HG02885 (cell line): ENCODE results near the gene FAM234A.

Source experiments
- ATAC-seq: cut with Tn5 transposase; IDR thresholded peaks from one replicate; pipeline ENCODE4 v1.9.1; 2021; ENCODE audit warnings: mild to moderate bottlenecking; ENCODE audit not compliant: unreplicated experiment, poor library complexity

The FAM234A gene

DNA sequence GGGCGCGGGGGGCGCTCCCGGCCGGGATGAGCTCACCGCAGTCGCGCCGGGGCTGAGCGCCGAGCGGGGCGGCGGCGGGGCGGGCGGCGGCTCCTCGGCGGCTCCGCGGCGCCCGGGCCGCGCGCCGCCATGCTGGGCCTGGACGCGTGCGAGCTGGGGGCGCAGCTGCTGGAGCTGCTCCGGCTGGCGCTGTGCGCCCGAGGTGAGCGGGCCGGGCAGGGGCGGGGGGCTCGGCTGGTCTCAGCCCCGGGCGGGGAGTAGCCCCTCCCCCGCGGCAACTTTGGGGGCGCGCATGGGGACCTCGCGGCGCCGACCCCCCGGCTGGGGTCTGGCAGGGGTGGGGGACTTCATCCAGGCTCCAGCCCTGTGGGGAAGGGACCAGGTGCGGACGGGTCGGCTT, 45.9 kb downstream of the FAM234A start, which contains the start of gene ARHGDIG:
Gene ARHGDIG, plus strand, starts transcription at position 40 of the 400 bp plus-strand sequence. Its CDS starts 90 bp downstream, at position 130.
- ATAC-seq, result no peak

DNA sequence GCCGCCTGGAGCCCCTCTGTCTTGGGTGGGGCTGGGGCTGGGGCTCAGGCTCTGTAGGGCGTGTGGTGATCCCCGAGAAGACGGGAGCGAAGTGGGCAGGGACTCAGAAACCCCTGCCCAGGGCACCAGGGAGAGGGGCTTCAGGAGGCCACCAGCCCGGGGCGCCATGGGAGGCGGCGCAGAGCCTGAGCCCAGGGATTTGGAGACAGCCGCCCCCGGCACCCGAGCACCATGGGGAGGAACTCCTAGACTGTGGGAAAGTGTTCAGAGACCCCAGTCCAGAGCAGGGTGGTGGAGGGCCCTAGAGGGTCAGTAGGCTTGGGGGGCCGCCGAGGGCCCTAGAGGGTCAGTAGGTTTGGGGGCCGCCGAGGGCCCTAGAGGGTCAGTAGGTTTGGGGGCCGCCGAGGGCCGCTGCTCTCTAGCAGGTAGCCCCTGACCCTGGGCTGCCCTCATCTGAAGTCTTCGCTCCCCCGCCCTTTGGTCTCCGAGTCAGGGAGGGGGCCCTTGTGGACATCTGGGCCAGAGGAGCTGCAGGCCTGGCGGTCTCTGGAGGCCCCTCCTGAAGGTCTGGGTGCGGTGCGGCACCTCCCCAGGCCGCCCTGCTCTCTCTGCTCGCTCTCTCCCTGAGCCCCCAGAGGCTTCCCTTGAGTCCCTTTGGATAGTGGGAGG, 46.5 kb downstream of the FAM234A start:
- no peak for ATAC-seq

DNA sequence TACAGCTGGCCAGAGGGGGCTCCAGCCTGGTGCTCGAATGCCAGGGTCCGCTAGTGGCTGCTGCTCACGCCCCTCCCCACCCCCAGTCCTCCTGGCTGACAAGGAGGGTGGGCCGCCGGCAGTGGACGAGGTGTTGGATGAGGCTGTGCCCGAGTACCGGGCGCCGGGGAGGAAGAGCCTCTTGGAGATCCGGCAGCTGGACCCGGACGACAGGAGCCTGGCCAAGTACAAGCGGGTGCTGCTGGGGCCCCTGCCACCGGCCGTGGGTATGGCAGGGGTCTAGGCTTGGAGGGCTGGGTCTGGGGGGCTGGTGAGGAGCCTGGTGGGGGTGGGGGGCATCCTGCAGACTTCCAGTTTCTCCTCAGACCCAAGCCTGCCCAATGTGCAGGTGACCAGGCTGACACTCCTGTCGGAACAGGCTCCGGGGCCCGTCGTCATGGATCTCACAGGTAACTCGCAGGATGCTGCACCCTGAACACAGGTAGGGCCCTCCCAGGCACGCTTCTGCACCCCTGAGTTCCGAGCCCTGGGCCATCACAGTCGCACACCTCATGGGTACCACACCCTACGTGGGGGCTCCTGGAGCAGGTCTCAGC, 47.1 kb downstream of the FAM234A start:
- ATAC-seq, result no peak

DNA sequence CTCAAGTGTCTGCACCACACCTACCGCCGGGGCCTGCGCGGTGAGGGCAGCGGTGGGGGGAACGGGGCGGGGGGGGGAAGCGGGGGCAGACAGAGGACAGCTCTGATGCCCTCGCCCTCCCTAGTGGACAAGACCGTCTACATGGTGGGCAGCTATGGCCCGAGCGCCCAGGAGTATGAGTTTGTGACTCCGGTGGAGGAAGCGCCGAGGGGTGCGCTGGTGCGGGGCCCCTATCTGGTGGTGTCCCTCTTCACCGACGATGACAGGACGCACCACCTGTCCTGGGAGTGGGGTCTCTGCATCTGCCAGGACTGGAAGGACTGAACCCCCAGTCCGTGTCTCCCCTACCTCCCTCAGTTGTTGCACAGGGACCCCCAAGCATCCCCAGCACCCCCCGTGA, 47.9 kb downstream of the FAM234A start:
- no peak for ATAC-seq

DNA sequence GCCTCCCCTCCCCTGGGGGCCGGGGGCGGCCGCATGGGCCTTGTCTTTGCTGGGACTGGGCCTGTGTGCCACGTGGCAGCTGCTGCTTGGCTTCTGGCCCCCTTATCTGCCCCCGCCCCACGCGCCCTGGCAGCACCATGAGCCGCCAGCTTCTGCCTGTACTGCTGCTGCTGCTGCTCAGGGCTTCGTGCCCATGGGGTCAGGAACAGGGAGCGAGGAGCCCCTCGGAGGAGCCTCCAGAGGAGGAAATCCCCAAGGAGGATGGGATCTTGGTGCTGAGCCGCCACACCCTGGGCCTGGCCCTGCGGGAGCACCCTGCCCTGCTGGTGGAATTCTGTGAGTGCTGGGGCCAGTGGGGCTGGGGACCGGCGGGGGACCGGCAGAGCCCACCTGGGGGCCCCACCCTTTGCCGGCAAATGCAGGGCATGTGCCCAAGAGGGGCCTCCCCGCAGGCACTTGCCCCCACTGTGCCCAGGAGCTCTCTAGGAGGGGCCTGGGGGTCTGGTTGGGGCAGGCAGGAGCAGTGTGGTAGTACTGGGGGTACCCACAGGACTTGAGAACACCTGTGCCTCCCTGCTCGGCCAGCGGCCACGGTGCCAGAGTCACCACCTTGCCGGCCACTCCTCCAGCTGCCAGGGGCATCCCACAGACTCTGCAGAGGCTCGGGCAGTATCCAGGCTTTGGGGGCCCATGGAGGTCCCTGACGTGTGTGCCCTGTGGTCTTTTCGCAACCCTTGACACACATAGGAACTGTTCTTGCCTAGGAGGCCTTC, 48.6 kb downstream of the FAM234A start, which contains the start of gene PDIA2:
Gene PDIA2, plus strand, starts transcription at position 132 of the 773 bp plus-strand sequence. Its CDS starts 6 bp downstream, at position 138.
- no peak for ATAC-seq

DNA sequence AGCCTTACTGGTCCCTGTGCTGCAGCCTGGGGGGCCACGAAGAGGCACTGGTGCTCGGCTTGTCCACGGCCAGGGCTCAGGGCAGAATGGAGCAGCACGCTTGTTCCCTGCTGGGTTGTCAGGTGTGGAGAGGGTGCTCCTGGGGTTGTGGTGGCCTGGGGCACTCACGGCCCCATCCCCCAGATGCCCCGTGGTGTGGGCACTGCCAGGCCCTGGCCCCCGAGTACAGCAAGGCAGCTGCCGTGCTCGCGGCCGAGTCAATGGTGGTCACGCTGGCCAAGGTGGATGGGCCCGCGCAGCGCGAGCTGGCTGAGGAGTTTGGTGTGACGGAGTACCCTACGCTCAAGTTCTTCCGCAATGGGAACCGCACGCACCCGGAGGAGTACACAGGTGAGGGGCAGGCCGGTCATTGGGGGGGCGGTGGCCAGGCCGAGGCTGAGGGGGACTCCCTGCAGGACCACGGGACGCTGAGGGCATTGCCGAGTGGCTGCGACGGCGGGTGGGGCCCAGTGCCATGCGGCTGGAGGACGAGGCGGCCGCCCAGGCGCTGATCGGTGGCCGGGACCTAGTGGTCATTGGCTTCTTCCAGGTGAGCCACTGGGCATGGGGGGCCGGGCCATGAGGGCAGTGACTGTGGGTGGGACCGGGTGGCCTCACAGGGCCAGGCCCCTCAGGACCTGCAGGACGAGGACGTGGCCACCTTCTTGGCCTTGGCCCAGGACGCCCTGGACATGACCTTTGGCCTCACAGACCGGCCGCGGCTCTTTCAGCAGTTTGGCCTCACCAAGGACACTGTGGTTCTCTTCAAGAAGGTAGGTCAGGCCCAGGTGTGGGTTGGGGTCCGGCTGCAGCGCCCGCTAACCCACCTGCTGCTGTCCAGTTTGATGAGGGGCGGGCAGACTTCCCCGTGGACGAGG, 49.8 kb downstream of the FAM234A start:
- no peak for ATAC-seq

DNA sequence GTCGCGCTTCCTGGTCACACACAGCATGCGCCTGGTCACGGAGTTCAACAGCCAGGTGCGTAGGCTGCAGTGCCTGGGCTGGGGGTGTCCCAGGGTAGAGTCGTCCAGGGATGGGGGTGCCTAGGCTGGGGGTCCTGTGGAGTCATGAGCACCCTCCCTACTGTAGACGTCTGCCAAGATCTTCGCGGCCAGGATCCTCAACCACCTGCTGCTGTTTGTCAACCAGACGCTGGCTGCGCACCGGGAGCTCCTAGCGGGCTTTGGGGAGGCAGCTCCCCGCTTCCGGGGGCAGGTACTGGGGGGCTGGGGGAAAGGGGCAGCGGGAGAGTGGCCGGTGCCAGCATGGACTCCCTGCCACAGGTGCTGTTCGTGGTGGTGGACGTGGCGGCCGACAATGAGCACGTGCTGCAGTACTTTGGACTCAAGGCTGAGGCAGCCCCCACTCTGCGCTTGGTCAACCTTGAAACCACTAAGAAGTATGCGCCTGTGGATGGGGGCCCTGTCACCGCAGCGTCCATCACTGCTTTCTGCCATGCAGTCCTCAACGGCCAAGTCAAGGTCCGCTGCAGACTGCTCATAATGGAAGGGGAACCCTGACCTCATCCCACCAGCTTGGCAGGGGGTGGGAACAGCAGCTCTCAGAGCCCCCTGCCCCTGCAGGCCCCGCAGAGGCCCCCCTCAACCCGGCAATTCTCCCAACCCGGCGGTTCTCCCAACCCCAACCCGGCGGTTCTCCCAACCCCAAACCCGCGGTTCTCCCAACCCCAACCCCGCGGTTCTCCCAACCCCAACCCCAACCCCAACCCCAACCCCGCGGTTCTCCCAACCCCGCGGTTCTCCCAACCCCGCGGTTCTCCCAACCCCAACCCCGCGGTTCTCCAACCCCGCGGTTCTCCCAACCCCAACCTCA, 50.8 kb downstream of the FAM234A start:
- no peak for ATAC-seq

DNA sequence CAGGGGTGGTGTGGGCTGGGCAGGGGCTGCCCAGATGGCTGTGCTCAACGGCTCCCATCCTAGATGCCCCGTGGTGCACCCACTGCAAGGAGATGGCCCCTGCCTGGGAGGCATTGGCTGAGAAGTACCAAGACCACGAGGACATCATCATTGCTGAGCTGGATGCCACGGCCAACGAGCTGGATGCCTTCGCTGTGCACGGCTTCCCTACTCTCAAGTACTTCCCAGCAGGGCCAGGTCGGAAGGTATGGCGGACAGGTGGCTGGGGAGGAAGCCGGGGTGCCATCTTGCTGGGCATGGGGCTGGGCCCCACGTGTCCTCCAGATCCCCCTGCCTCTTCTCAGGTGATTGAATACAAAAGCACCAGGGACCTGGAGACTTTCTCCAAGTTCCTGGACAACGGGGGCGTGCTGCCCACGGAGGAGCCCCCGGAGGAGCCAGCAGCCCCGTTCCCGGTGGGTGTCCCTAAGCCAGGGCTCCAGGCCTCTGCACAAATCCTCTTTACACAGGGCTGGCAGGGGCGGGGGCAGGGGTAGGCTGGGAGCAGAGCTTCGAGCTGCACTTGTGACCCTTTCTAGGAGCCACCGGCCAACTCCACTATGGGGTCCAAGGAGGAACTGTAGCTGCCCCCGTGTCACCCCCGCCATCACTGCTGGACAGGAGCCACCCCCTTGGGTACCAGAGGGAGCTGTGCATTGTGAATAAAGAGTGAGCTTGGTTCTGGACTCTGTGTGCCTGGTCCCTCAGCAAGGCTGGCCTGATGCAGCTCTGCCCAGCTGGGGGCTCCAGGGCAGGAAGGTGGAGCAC, 52.1 kb downstream of the FAM234A start:
- no peak for ATAC-seq

DNA sequence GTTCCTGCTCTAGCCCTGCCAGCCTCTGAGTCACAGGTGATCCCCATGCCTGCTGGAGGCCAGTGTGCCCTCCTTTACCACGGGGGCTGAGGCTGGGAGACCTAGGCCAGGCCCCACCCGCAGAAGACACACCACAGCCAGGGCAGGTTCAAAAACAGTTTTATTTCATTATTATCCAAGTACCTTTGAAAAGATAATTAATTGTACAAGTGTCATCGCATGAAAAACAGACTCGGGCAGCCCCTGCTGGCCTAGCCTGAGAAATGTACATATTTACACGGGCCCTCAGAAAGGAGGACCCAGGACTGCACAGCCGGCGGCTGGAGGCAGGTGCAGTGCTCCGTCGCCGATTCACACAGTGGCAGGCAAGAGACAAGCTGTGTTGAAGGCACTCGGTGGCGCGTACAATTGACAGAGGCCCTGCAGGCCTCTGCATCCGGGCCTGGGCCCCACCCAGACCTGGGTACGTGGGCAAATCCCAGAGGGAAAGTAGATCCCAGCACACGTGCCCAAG, 52.7 kb downstream of the FAM234A start:
- ATAC-seq, result no peak

DNA sequence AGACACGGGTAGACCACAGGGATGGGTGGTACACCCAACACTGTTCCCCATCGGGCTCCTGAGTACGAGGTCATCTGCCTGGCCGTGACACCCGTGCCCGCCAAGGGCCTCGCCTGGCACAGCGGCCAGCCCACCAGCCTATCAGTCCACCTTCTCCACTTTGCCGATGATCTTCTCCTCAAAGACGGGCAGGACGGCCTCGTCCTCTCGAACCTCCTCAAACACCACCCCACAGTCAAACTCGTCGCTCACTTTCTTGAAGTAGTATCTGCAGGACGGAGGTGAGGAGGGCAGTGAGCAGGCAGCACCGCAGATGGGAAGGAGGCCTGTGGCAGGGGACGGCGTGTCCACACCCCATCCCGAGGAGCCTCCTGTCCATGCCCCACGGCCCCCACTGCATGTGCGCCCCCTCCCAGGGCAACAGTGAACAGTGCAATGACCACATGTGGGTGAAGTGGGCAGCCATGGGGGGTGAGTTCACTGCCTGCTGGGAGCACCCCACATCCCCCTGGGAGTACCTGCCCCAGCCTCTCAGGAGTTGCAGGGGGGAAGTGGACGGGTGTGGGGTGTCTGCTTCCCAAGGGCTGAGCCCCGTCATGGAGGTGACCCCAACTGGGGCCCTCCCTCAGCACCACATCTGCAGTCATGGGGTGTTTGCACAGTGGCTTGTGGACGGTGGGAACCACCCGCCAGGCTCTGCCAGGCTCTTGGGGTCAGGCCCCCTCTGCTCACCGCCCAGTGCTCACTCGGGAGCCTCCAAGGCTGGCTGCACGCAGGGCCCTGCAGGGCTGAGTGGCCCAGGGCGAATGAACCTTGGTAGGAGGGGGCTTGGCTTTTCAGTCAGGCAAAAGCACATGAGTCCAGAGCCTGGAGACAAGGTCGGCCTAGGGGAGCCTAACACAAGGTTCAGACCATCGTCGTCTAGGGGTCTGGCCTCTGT, 53.6 kb downstream of the FAM234A start:
- no peak for ATAC-seq

DNA sequence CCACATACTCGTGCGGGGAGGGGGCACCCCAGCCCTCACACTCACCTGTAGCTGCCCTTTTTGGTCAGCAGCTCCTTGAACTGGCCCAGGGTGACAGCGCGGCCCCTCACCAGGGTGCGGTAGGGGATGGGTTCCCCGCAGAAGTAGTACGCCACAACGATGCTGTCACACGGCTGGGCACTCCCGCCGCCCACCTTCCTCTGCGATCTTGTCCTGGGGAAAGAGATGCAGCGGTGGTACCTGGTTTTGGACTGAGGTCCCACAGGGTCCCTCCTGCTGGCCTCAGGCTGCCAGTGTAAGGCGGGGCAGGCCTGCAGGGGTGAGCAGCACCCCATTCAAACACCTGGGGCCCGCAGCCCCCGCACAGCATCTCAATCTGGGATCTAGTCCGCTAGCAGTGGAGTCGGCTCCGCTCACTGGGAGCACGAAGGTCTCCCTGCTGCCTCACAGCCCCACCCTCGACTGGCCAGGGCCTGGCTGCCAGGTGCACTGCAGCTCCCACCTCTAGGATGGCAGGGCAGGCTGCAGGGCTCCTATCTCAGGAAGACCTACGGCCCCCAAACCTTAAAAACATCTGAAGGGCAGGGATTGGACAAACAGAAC, 54.9 kb downstream of the FAM234A start:
- ATAC-seq, result no peak

DNA sequence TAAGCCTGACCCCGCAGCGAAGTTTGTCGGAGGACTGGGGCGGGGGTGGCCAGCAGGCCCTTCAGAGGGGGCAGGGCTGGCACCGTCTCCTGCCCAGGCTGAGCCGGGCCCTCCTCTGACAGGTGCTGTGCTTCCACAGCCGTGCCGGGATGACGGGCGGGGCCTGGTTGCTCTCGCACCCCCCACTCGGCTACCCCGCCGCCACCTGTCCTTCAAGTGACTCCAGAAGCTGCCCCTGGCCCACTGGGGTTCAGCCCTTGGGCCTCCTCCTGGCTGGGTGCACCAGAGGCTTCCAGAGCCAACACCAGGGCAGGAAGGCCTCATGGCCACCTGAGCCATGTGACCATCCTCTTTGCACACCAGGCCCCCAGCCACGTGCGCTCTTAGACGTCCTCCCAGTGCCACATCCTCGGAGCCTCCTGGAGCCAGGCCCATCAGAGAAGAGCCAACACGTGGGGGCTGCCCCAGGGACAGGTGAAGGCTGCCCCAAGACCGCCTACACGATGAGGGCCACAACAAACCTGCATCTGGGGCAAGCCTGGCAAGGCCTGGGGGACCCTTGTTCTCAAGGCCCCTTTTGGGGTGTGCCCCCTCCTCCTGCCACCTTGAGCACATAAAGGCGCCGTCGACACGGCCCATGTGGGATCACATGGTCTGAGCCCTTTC, 55.5 kb downstream of the FAM234A start:
- no peak for ATAC-seq

DNA sequence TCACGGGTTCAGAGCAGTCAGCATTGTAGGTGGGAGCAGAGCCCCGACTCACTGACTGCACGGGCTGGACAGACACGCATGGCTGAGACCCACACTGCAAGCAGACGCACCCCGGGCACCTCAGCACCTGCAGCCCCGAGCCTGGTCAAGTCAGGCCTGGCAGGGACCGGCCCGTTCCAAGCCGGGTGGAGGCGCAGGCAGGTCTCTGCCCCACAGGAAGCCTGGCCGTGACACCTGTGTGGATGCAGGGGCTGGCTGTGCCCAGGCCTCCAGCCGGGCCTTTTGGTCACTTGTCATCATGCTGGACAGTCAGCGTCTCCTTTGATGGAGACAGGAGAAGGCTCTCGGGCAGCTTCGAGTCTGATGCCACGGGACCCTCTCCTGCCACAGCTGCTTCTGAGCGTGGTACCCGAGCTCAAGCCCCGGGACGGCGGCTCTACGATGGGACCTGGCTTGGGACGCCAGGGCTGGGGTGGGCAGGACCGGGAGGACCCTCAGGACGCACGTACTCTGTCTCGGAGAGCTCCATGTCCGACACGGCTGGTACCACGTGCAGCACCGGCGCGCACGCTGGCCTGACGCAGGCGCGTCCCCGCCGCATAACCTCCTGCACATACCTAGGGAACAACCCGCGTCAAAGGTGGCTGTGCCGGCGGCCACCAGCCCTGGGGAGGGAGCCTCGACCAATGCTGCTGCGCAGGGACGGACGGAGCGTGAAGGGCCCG, 56.2 kb downstream of the FAM234A start:
- no peak for ATAC-seq

DNA sequence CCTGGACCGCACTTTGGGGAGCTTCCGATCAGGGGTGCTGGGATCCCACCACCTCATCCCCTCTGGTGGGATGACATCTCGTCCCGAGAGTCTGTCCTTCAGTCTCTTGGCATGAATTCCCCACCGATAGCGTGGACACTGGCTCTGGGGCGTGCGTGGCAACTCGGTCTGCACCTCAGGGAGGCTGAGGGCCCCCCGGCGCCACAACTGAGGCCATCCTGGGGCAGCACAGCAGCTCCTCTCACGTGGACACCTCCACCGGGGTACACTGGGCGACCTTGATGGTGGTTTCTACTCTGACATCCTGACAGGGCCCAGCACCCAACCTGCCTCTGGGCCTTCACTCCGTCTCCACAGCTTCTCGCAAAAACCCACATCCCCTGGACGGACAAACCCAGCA, 56.9 kb downstream of the FAM234A start:
- ATAC-seq, result no peak

DNA sequence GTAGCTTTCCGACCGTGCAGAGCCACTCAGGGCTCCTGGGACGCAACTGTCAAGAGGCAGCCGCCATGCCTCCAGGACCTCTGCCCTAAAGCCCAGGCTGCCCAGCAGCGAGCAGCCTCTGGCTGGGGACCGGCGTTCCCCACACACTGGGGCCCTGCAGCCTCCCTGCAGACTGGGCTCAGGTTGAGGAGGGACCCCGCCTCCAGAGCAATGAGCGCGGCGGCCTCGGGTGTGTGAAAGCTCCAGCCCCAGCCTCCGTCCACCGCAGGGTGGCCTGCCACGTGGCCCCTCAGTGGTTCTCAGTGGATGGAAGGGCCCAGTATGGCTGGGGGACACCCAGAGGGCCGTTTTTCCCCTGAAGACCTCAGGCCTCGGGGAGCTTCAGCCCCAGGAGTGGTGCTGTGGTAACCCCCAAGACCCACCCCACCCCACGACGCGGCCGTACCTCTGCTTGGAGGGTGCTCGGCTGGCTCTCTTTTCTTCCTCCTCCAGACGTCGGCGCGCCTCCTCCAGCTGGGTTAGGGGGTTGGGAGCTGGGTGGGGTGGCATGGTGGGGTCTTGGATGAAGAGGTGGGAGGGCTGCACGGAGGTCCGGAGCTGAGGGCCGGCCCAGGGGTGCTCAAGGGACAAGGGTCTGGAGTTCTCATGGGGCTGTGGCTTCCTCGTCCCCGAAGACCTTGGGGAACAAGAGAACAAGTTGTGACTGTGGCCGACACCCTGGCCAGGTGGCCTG, 58.6 kb downstream of the FAM234A start:
- no peak for ATAC-seq
